ENCODE results near the gene ZNF629.

ZNF629 gene

GRCh38 chr16:30760577-30761426, 26.2 kb downstream of the ZNF629 start:
- H3K4me3 ChIP-seq (ENCODE audit: low read length), result peak overlapping the region; percentile 81
- peak overlapping the region; percentile 71 for H3K4me2 ChIP-seq (ENCODE audit: low read length)
- no peak overlapping the region for H3K27ac ChIP-seq (ENCODE audit: low read length)
- peaks cover 27% of the 10 kb centered on the region for H3K36me3 ChIP-seq (replicated peaks; ENCODE audit: low read depth, low read length)
- TF ChIP-seq EZH2phosphoT487 (IDR thresholded peaks at IDR 0.05; ENCODE audit: low read depth) (no peak), CTCF (IDR thresholded peaks at IDR 0.05; ENCODE audit: low read depth, low read length) (no peak)
- peaks cover 20% of the 10 kb centered on the region for H3K79me2 ChIP-seq (ENCODE audit: low read length)
- H3K9ac ChIP-seq (ENCODE audit: low read length), result peak overlapping the region; percentile 57
- no peaks in the 10 kb centered on the region for H3K9me3 ChIP-seq (ENCODE audit: insufficient read depth, low read length)
- no peaks in the 10 kb centered on the region for H4K20me1 ChIP-seq (ENCODE audit: insufficient read depth, low read length)
- H3K27me3 ChIP-seq (ENCODE audit: low read depth, low read length), result no peaks in the 10 kb centered on the region
- H2AFZ ChIP-seq (ENCODE audit: low read depth, low read length), result 0 out of 2 replicates have a peak overlapping the region, but pooled peaks have one; percentile 32
- H3K4me1 ChIP-seq (ENCODE audit: low read length), result peaks cover 17% of the 10 kb centered on the region

GRCh38 chr16:30760001-30760559, 26.9 kb downstream of the ZNF629 start:
- no peak overlapping the region for H3K27ac ChIP-seq (ENCODE audit: low read length)
- no peaks in the 10 kb centered on the region for H4K20me1 ChIP-seq (ENCODE audit: insufficient read depth, low read length)
- H3K27me3 ChIP-seq (ENCODE audit: low read depth, low read length), result no peaks in the 10 kb centered on the region
- TF ChIP-seq EZH2phosphoT487 (IDR thresholded peaks at IDR 0.05; ENCODE audit: low read depth) (no peak), CTCF (IDR thresholded peaks at IDR 0.05; ENCODE audit: low read depth, low read length) (no peak)
- no peak overlapping the region for H3K4me3 ChIP-seq (ENCODE audit: low read length)
- H3K36me3 ChIP-seq (replicated peaks; ENCODE audit: low read depth, low read length), result peaks cover 21% of the 10 kb centered on the region
- H2AFZ ChIP-seq (ENCODE audit: low read depth, low read length), result no peak overlapping the region
- no peaks in the 10 kb centered on the region for H3K9me3 ChIP-seq (ENCODE audit: insufficient read depth, low read length)
- no peak overlapping the region for H3K4me2 ChIP-seq (ENCODE audit: low read length)
- peaks cover 20% of the 10 kb centered on the region for H3K79me2 ChIP-seq (ENCODE audit: low read length)
- peaks cover 17% of the 10 kb centered on the region for H3K4me1 ChIP-seq (ENCODE audit: low read length)
- no peak overlapping the region for H3K9ac ChIP-seq (ENCODE audit: low read length)

GRCh38 chr16:30758988-30759491, 28.0 kb downstream of the ZNF629 start:
- no peaks in the 10 kb centered on the region for H4K20me1 ChIP-seq (ENCODE audit: insufficient read depth, low read length)
- H3K27ac ChIP-seq (ENCODE audit: low read length), result no peak overlapping the region
- peaks cover 16% of the 10 kb centered on the region for H3K36me3 ChIP-seq (replicated peaks; ENCODE audit: low read depth, low read length)
- no peak overlapping the region for H3K4me2 ChIP-seq (ENCODE audit: low read length)
- no peak overlapping the region for H3K9ac ChIP-seq (ENCODE audit: low read length)
- H3K27me3 ChIP-seq (ENCODE audit: low read depth, low read length), result no peaks in the 10 kb centered on the region
- H3K4me1 ChIP-seq (ENCODE audit: low read length), result peaks cover 17% of the 10 kb centered on the region
- peaks cover 19% of the 10 kb centered on the region for H3K79me2 ChIP-seq (ENCODE audit: low read length)
- H3K9me3 ChIP-seq (ENCODE audit: insufficient read depth, low read length), result no peaks in the 10 kb centered on the region
- H2AFZ ChIP-seq (ENCODE audit: low read depth, low read length), result no peak overlapping the region
- TF ChIP-seq EZH2phosphoT487 (IDR thresholded peaks at IDR 0.05; ENCODE audit: low read depth) (no peak), CTCF (IDR thresholded peaks at IDR 0.05; ENCODE audit: low read depth, low read length) (no peak)
- H3K4me3 ChIP-seq (ENCODE audit: low read length), result no peak overlapping the region

GRCh38 chr16:30757316-30757715, 29.7 kb downstream of the ZNF629 start:
- Histone ChIP-seq H4K20me1 (ENCODE audit: insufficient read depth, low read length) (no peaks in the 10 kb centered on the region), H3K9ac (ENCODE audit: low read length) (no peak overlapping the region), H3K27ac (ENCODE audit: low read length) (no peak overlapping the region)

More at GRCh38 chr16:30757316-30757715, 29.7 kb downstream of the ZNF629 start:
- Histone ChIP-seq H3K4me2 (ENCODE audit: low read length) (no peak overlapping the region), H3K36me3 (replicated peaks; ENCODE audit: low read depth, low read length) (peaks cover 8% of the 10 kb centered on the region), H3K27me3 (ENCODE audit: low read depth, low read length) (no peaks in the 10 kb centered on the region), H3K4me1 (ENCODE audit: low read length) (peaks cover 7% of the 10 kb centered on the region; the same call in 1 of the 2 replicates), H2AFZ (ENCODE audit: low read depth, low read length) (no peak overlapping the region), H3K9me3 (ENCODE audit: insufficient read depth, low read length) (no peaks in the 10 kb centered on the region), H3K4me3 (ENCODE audit: low read length) (no peak overlapping the region), H3K79me2 (ENCODE audit: low read length) (peaks cover 2% of the 10 kb centered on the region)
- no peak for TF ChIP-seq CTCF (IDR thresholded peaks at IDR 0.05; ENCODE audit: low read depth, low read length)
- no peak for TF ChIP-seq EZH2phosphoT487 (IDR thresholded peaks at IDR 0.05; ENCODE audit: low read depth)
